Vagina (tissue), 2 donors: Measurements from ENCODE around the gene TTLL6. TPM values are rescaled to one million over a fixed set of nuclear protein-coding genes. Genes with fewer than 3 reads are reported as not detected.
A peak's percentile ranks its signal among the peaks of the same experiment; 100 is the strongest.
"Not testable (repeated sequence)": the region's sequence is repeated elsewhere in the genome, so short reads cannot be mapped to it uniquely, and the experiment has no call there.

ENCODE experiments used
- DNase-seq, 2 donors: peaks; one replicate each; pipeline ENCODE4 v3.0.0-alpha.2; 2017; ENCODE audit errors: extremely low spot score in 2 of 2
- H3K27ac ChIP-seq: fragments of 200-600 bp; sonication (generic); one replicate; pipeline ENCODE4 v1.5.1; 2019
- H3K27me3 ChIP-seq: fragments of 200-600 bp; sonication (generic); one replicate; pipeline ENCODE4 v1.5.1; 2019
- H3K36me3 ChIP-seq, 2 donors: fragments of 200-600 bp; sonication (generic); one replicate each; pipeline ENCODE4 v1.5.1; 2017 to 2019
- H3K4me1 ChIP-seq: fragments of 200-600 bp; sonication (generic); one replicate; pipeline ENCODE4 v1.5.1; 2019
- H3K4me3 ChIP-seq, 2 donors: fragments of 200-600 bp; sonication (generic); 1 replicate in 1 of 2; 2 replicates in 1 of 2; pipeline ENCODE4 v1.5.1; 2016 to 2019
- H3K9me3 ChIP-seq: fragments of 200-600 bp; sonication (generic); one replicate; pipeline ENCODE4 v1.5.1; 2019
- POLR2A ChIP-seq, 2 donors: fragments of 450-650 bp; IDR thresholded peaks; one replicate each; pipeline ENCODE4 v1.6.1; 2017; ENCODE audit warnings: antibody characterized with exemption in 2 of 2, mild to moderate bottlenecking in 2 of 2, moderate library complexity in 2 of 2
- POLR2AphosphoS5 ChIP-seq, 2 donors: sonication (generic); formaldehyde crosslinking; IDR thresholded peaks; one replicate each; pipeline ENCODE4 v1.9.0; 2017; ENCODE audit warnings: antibody characterized with exemption in 2 of 2, mild to moderate bottlenecking in 2 of 2, low read depth in 1 of 2; ENCODE audit not compliant: insufficient read depth in 1 of 2
- intact Hi-C: fragments of 100-400 bp; cut with DNase I; formaldehyde crosslinking; loops from one replicate; pipeline ENCODE4 v1.15.1; 2023
- total RNA-seq: library from RNA; depleted of rRNA; stranded (reverse); fragments of >200 nt; gene quantifications from one replicate; pipeline ENCODE4 v1.2.3, GENCODE V29; 2016
- TF ChIP-seq, protein P1 (sequence below), 3 experiments: fragments of 450-650 bp in 2 of 3; fragments of 200-600 bp in 1 of 3; sonication (generic) in 1 of 3; IDR thresholded peaks; one replicate each; pipeline ENCODE4 v1.5.1; 2017 to 2019; ENCODE audit warnings: antibody characterized with exemption in 3 of 3, mild to moderate bottlenecking in 2 of 3, moderate library complexity in 2 of 3

The TTLL6 gene
- total RNA-seq, 1 donor from 2014 or later = 0.49 TPM

DNA sequence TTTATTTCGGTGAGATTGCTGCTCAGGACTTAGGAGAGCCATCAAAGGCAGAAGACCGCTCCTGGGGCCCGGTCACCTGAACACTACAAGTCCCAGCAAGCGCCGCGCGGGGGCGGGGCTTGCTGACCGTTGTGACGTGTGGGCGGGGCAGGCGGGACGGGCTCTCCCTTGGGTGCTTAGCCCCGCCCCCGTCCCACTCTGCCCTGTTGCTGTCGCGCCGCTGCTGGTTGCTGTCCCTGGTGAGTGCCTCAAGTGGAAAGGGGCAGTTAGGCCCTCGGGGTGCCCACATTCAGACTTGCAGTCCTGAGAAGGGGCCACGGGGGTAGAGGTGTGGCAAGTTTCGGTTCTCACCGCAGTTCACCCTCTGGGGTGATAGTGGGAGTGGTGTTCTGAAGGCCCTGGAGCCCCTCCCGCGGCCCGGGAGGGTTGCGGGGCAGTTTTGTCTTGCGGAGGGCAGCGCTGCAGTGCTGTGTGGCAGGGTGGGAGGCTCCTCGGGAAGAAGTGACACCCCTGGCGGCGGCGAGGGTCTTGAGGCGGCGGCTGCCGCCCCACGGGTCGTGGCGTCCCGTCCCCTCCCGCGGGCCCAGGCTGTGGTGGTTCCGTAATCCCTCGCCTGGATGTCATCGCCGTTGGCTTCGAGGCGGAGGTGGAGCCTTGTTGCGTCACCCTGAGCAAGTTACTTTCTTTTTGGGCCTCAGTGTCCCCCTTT, 14.0 kb upstream of the TTLL6 start, which contains the start of gene CALCOCO2:
Gene CALCOCO2 (plus strand): TSS at position 196 of the 709 bp plus-strand sequence. CDS start 10,673 bp downstream, outside the sequence.
- H3K36me3 ChIP-seq = no peaks in the 10 kb centered on the region
- no peaks in the 10 kb centered on the region for H3K27me3 ChIP-seq
- no peaks in the 10 kb centered on the region for H3K9me3 ChIP-seq
- intact Hi-C loops = no loop called here
- TF ChIP-seq, protein P1, sequence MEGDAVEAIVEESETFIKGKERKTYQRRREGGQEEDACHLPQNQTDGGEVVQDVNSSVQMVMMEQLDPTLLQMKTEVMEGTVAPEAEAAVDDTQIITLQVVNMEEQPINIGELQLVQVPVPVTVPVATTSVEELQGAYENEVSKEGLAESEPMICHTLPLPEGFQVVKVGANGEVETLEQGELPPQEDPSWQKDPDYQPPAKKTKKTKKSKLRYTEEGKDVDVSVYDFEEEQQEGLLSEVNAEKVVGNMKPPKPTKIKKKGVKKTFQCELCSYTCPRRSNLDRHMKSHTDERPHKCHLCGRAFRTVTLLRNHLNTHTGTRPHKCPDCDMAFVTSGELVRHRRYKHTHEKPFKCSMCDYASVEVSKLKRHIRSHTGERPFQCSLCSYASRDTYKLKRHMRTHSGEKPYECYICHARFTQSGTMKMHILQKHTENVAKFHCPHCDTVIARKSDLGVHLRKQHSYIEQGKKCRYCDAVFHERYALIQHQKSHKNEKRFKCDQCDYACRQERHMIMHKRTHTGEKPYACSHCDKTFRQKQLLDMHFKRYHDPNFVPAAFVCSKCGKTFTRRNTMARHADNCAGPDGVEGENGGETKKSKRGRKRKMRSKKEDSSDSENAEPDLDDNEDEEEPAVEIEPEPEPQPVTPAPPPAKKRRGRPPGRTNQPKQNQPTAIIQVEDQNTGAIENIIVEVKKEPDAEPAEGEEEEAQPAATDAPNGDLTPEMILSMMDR (IDR thresholded peaks at IDR 0.05) = peak in 1 of 3 experiments; percentile 1
- peak; percentile 75 to 99 for TF ChIP-seq POLR2AphosphoS5 (IDR thresholded peaks at IDR 0.05; ENCODE audit: insufficient read depth in 1 of 2, low read depth in 1 of 2)
- peak; percentile 37 to 88 for TF ChIP-seq POLR2A (IDR thresholded peaks at IDR 0.05)
- H3K4me3 ChIP-seq = peak within 1 kb of the TSS; percentile 80 to 99
- H3K4me1 ChIP-seq = peaks cover 47% of the 10 kb centered on the region
- H3K27ac ChIP-seq = peak within 1 kb of the TSS; percentile 99
- DNase-seq = peak in 1 of 2 donors; percentile 95

DNA sequence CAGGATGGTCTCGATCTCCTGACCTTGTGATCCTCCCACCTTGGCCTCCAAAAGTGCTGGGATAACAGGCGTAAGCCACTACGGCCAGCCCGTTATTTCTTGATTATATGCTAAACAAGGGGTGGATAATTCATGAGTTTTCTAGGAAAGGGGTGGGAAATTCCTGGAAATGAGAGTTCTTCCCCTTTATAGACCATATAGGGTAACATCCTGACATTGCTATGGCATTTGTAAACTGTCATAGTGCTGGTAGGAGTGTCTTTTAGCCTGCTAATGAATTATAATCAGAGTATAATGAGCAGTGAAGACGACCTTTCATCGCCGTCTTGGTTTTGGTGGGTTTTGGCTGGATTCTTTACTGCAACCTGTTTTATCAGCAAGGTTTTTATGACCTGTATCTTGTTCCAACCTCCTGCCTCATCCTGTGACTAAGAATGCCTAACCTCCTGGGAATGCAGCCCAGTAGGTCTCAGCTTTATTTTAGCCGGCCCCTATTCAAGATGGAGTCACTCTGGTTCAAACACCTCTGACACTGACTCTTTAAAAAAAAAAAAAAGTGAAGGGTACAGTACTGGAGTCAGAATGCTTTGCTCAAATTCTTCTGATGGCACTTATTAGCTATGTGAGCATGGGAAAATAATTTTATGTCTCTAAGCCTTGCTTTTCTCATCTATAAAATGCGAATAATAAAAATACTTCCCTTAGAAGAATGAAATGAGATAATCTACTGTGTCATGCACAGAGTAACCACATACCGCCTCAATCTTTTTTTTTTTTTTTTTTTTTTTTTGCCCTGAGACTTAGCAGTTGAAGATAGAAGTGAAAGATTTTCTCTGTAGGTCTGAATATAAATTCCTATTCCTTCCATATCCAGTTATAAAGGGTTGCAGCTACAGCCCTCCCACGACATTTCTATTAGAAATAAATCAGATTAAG, 8.7 kb upstream of the TTLL6 start:
- intact Hi-C loops = no loop called here
- Histone ChIP-seq H3K4me3 (no peak overlapping the region), H3K9me3 (no peaks in the 10 kb centered on the region)

DNA sequence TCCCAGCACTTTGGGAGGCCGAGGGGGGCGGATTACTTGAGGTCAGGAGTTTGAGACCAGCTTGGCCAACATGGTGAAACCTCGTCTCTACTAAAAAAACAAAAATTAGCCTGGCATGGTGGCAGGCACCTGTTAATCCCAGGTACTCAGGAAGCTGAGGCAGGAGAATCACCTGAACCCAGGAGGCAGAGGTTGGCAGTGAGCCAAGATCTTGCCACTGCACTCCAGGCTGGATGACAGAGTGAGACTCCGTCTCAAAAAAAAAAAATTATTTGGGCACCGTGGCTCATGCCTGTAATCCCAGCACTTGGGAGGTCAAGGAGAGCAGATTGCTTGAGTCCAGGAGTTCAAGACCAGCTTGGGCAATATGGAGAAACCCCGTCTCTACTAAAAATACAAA, 3.9 kb upstream of the TTLL6 start:
- H3K27ac ChIP-seq, DNase-seq, H3K36me3 ChIP-seq, H3K4me3 ChIP-seq, intact Hi-C loops, H3K9me3 ChIP-seq, H3K27me3 ChIP-seq: not testable (repeated sequence)
- H3K4me1 ChIP-seq = peaks cover 12% of the 10 kb centered on the region

More for the DNA sequence above, 8.7 kb upstream of the TTLL6 start:
- H3K27ac ChIP-seq = no peak overlapping the region
- TF ChIP-seq POLR2AphosphoS5 (IDR thresholded peaks at IDR 0.05; ENCODE audit: insufficient read depth in 1 of 2, low read depth in 1 of 2) (no peak), POLR2A (IDR thresholded peaks at IDR 0.05) (no peak)
- TF ChIP-seq, protein P1 (IDR thresholded peaks at IDR 0.05) = no peak
- H3K36me3 ChIP-seq = no peaks in the 10 kb centered on the region
- DNase-seq = no peak
- H3K4me1 ChIP-seq = no peaks in the 10 kb centered on the region
- no peaks in the 10 kb centered on the region for H3K27me3 ChIP-seq

DNA sequence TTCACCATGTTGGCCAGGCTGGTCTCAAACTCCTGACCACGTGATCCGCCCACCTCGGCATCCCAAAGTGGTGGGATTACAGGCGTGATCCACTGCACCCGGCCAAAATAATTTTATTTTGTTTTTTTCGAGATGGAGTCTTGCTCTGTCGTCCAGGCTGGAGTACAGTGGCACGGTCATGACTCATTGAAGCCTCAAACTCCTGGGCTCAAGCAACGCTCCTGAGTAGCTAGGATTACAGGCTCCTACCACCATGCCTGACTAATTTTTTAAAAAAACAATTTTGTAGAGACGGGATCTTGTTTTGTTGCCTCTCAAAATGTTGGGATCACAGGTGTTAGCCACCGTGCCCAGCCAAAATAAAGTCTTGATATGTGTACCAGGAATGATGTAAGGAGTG, 2.4 kb upstream of the TTLL6 start:
- Histone ChIP-seq H3K36me3 (no peaks in the 10 kb centered on the region), H3K9me3 (no peaks in the 10 kb centered on the region), H3K4me1 (peaks cover 12% of the 10 kb centered on the region), H3K27ac (no peak overlapping the region), H3K4me3 (no peak overlapping the region), H3K27me3 (no peaks in the 10 kb centered on the region)
- intact Hi-C loops = loop anchor here (5.0 kb wide), 1 partner anchor 58 kb away; no protein-coding TSS in a partner anchor
- TF ChIP-seq POLR2A (IDR thresholded peaks at IDR 0.05) (no peak), POLR2AphosphoS5 (IDR thresholded peaks at IDR 0.05; ENCODE audit: insufficient read depth in 1 of 2, low read depth in 1 of 2) (no peak)
- TF ChIP-seq, protein P1 (IDR thresholded peaks at IDR 0.05) = no peak
- no peak for DNase-seq

DNA sequence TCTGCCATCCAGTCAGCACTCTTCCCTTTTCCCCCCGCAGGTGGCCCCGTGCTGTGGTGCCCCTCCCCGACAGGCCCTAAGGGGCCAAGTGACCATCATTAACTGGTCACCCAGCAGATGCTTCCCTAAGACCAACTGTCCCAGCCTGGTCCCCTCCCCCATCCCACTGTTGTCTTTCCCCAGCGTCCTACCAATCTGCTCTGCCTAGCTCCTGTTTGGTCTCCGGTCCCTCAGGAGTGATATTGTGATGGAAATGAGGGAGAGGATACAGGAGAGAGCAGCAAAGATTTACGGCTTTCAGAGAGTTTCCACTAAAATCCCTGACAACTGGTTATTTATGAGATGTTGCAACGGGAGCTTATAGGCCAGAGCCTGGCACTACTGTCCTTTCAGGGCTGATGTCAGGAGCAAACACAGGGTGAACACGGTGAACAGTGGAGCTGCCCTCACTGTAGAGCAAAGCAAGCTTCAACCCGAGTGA, 1.4 kb upstream of the TTLL6 start:
- no peaks in the 10 kb centered on the region for H3K27me3 ChIP-seq
- TF ChIP-seq, protein P1 (IDR thresholded peaks at IDR 0.05) = no peak
- no peak for TF ChIP-seq POLR2A (IDR thresholded peaks at IDR 0.05)
- no peak for TF ChIP-seq POLR2AphosphoS5 (IDR thresholded peaks at IDR 0.05; ENCODE audit: insufficient read depth in 1 of 2, low read depth in 1 of 2)
- peaks cover 12% of the 10 kb centered on the region for H3K4me1 ChIP-seq
- H3K9me3 ChIP-seq = no peaks in the 10 kb centered on the region
- no peak for DNase-seq
- H3K27ac ChIP-seq = no peak overlapping the region
- H3K36me3 ChIP-seq = no peaks in the 10 kb centered on the region
- no peak overlapping the region for H3K4me3 ChIP-seq
- intact Hi-C loops = loop anchor here (5.0 kb wide), 1 partner anchor 59 kb away; no protein-coding TSS in a partner anchor
